Kidney epithelial cell (primary cell): ENCODE data around the gene EIPR1. TPM values are rescaled to one million over a fixed set of nuclear protein-coding genes. Genes with fewer than 3 reads are reported as not detected.

Experiments used
- DNase-seq: peaks from one replicate; pipeline ENCODE4 v3.0.0-alpha.2; 2010; ENCODE audit warnings: low read depth
- H3K27me3 ChIP-seq: 2 replicates; pipeline ENCODE4 v1.6.0; 2011; ENCODE audit warnings: low read length; ENCODE audit not compliant: control insufficient read depth, insufficient read depth
- H3K36me3 ChIP-seq: 2 replicates; pipeline ENCODE4 v1.5.1; 2011; ENCODE audit warnings: low read length; ENCODE audit not compliant: control insufficient read depth, insufficient read depth
- H3K4me3 ChIP-seq: 2 replicates; pipeline ENCODE4 v1.5.1; 2011; ENCODE audit warnings: low read depth, mild to moderate bottlenecking, control low read depth, low read length
- CTCF ChIP-seq: IDR thresholded peaks from 2 replicates; pipeline ENCODE4 v1.5.1; 2011; ENCODE audit warnings: mild to moderate bottlenecking, moderate library complexity, low read length, control low read depth, inconsistent platforms; ENCODE audit not compliant: insufficient read depth, poor library complexity, severe bottlenecking
- total RNA-seq: library from RNA; depleted of rRNA; stranded (reverse); fragments of >200 nt; gene quantifications from 2 replicates; pipeline ENCODE4 v1.2.3, GENCODE V29; 2015

The EIPR1 gene
- total RNA-seq, 1 donor from 2014 or later = 67.2 TPM

GRCh38 chr2:3319745-3320566, 57.7 kb downstream of the EIPR1 start:
- no peak overlapping the region for H3K4me3 ChIP-seq
- no peak for DNase-seq
- H3K27me3 ChIP-seq = no peaks in the 10 kb centered on the region
- TF ChIP-seq CTCF = no peak
- no peaks in the 10 kb centered on the region for H3K36me3 ChIP-seq

GRCh38 chr2:3319134-3319533, 58.5 kb downstream of the EIPR1 start:
- Histone ChIP-seq H3K4me3 (no peak overlapping the region), H3K27me3 (no peaks in the 10 kb centered on the region), H3K36me3 (no peaks in the 10 kb centered on the region)
- no peak for DNase-seq
- no peak for TF ChIP-seq CTCF

DNA sequence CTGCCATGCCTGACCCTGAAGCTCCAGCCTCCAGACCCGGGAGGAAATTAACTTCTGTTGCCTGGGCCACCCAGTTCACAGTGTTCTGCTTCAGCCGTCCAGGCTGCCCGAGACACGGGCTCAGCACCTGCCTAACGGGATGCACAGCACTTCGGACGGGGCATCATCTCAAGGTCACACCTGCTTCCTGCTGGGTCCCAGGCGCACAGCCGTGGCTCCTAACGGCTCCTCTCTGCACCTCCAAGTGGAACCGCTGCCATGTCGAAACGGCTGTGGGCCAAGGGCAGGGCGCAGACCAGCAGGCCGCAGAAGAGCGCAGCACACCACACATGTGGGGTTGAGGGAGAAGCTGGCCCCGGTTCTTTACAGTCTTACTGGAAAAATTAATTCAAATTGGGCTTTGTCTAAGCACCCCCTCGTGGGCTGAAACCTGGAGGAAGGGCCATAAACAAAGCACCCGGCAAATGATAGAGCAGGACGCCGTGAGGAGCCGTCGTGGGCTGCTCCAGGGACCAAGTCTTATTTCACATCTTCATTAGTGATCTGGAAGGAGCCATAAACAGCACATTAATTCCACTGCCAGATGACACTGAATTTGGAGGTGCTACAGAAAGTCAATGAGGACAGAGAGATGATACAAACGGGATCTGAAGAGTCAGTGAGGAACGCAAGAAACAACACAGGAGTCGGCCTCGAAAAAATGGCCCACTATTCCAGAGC, 59.6 kb downstream of the EIPR1 start:
- H3K36me3 ChIP-seq = no peaks in the 10 kb centered on the region
- DNase-seq = no peak
- TF ChIP-seq CTCF = no peak

DNA sequence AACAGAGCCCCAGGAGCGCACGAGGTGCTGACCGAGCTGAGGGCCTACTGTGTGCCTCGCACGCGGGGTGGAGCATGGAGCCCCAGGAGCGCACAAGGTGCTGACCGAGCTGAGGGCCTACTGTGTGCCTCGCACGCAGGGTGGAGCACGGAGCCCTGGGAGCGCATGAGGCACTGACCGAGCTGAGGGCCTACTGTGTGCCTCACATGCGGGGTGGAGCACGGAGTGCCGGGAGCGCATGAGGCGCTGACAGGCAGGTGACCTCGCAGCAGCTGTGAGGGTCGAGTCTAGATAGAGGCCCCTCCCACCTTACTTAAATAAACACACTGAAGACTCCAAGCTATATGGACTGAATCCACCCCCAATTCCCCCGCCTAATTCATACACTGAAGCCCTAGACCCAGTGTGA, 60.3 kb downstream of the EIPR1 start:
- Histone ChIP-seq H3K27me3 (no peaks in the 10 kb centered on the region), H3K4me3 (no peak overlapping the region), H3K36me3 (no peaks in the 10 kb centered on the region)
- DNase-seq = no peak
- TF ChIP-seq CTCF = no peak

More for the DNA sequence above, 59.6 kb downstream of the EIPR1 start:
- Histone ChIP-seq H3K27me3 (no peaks in the 10 kb centered on the region), H3K4me3 (no peak overlapping the region)

DNA sequence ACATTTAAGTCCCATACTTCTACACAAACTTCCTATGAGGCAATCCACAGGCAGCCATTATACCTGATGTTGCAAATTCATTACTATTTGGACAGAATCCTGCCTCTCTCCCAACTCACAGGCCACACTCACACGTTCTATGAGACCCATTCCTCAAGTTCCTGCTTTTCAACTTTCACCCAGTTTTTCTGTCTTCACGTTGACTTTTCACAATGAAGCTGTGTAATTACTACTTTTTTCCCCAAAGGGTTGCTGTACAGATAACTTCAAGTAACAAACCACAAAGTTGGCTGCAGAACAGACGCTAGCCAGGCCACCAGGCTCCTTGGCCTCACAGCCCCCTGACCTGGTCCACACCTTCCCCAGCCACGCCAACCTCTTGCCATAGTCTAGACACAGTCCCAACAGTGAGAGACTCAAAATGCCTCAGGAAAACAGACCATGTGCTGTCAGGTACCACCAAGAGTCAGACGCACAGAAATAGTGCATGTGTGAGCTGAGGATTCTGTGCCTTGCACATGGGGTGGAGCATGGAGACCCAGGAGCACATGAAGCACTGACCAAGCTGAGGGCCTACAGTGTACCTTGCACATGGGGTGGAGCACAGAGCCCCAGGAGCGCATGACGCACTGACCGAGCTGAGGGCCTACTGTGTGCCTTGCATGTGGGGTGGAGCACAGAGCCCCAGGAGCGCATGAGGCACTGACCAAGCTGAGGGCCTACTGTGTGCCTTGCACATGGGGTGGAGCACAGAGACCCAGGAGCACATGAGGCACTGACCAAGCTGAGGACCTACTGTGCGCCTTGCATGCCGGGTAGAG, 61.0 kb downstream of the EIPR1 start:
- Histone ChIP-seq H3K4me3 (no peak overlapping the region), H3K36me3 (no peaks in the 10 kb centered on the region), H3K27me3 (no peaks in the 10 kb centered on the region)
- no peak for DNase-seq
- no peak for TF ChIP-seq CTCF
